Measurements from ENCODE around the gene PSG6. TPM values are rescaled to one million over a fixed set of nuclear protein-coding genes. Genes with fewer than 3 reads are reported as not detected.
"Not testable (repeated sequence)": the region's sequence is repeated elsewhere in the genome, so short reads cannot be mapped to it uniquely, and the experiment has no call there.

The PSG6 gene
- total and polyA plus RNA-seq, 2 donors (not counting 1 experiment from before 2014, with no cell fraction given) = 0.17 to 0.76 TPM

GRCh38 chr19:42852821-42853220 is 64.9 kb downstream of the PSG6 start:
- H3K36me3 ChIP-seq (ENCODE audit: control insufficient read depth, insufficient read depth, low read length); H3K9me3 ChIP-seq (ENCODE audit: control insufficient read depth, insufficient read depth, low read depth, low read length); H2AFZ ChIP-seq (ENCODE audit: low read length); H4K20me1 ChIP-seq (ENCODE audit: control insufficient read depth, extremely low read depth, insufficient read depth, low read length); H3K4me3 ChIP-seq (replicated peaks in 1 of 4; ENCODE audit: control extremely low read depth in 1 of 4, insufficient read depth in 1 of 4, low read depth in 3 of 4, low read length in 4 of 4); H3K27me3 ChIP-seq (ENCODE audit: control insufficient read depth, insufficient read depth, low read length); H3K79me2 ChIP-seq (ENCODE audit: control insufficient read depth, insufficient read depth, low read length); H3K4me2 ChIP-seq (ENCODE audit: extremely low read depth, insufficient read depth, low read length); H3K9ac ChIP-seq (ENCODE audit: insufficient read depth, low read length): not testable (repeated sequence)
- Histone ChIP-seq H3K27ac (ENCODE audit: insufficient read depth, low read length) (peak overlapping the region; percentile 29), H3K4me1 (ENCODE audit: control insufficient read depth, extremely low read depth, insufficient read depth, low read length) (peaks cover 16% of the 10 kb centered on the region)
- DNase-seq (ENCODE audit: low read depth in 2 of 2) = peak in 1 of 2 donors; percentile 46

Other genes with a start within 250 kb of the PSG6 start
- not detected in 2 replicates for gene PSG3, start 177.4 kb downstream of the PSG6 start, total RNA-seq
- 0.27 and 0.51 TPM in 2 replicates for gene PSG3, start 177.4 kb downstream of the PSG6 start, polyA plus RNA-seq
- not detected in 2 replicates for gene PSG8, start 152.2 kb downstream of the PSG6 start, total RNA-seq
- gene PSG8, start 152.2 kb downstream of the PSG6 start, polyA plus RNA-seq = 0.14 and 0.40 TPM in 2 replicates
- gene PSG1, start 38.2 kb downstream of the PSG6 start, total RNA-seq = 0.51 and 1.3 TPM in 2 replicates
- gene PSG1, start 38.2 kb downstream of the PSG6 start, polyA plus RNA-seq = 16.4 and 23.3 TPM in 2 replicates
- not detected in 2 replicates for gene PSG7, start 19.3 kb upstream of the PSG6 start, total RNA-seq
- 0.66 and 1.1 TPM in 2 replicates for gene PSG7, start 19.3 kb upstream of the PSG6 start, polyA plus RNA-seq
- not detected in 2 replicates for gene PSG11, start 108.6 kb upstream of the PSG6 start, total RNA-seq
- gene PSG11, start 108.6 kb upstream of the PSG6 start, polyA plus RNA-seq = 0.25 and 0.48 TPM in 2 replicates
- not detected in 2 replicates for gene PSG2, start 164.8 kb upstream of the PSG6 start, total RNA-seq
- 1.5 and 2.1 TPM in 2 replicates for gene PSG2, start 164.8 kb upstream of the PSG6 start, polyA plus RNA-seq